Gastrocnemius medialis (tissue), 4 donors: ENCODE measurements around the gene MYLK2.

Experiments
- CTCF ChIP-seq, 5 experiments: fragments of 450-650 bp in 3 of 5; fragments of 200-600 bp in 2 of 5; sonication (generic) in 2 of 5; IDR thresholded peaks in 4 of 5; conservative IDR thresholded peaks in 1 of 5; 1 replicate in 4 of 5; 2 replicates in 1 of 5; pipeline ENCODE4 v1.5.1; 2016 to 2019; ENCODE audit warnings: antibody characterized with exemption in 5 of 5, mild to moderate bottlenecking in 3 of 5, moderate library complexity in 3 of 5
- POLR2A ChIP-seq, 2 donors: fragments of 450-650 bp; IDR thresholded peaks; one replicate each; pipeline ENCODE4 v1.6.1; 2017; ENCODE audit warnings: antibody characterized with exemption in 2 of 2, mild to moderate bottlenecking in 2 of 2, moderate library complexity in 2 of 2

GRCh38 chr20:31801508-31801907 is 17.6 kb upstream of the MYLK2 start:
- TF ChIP-seq CTCF (IDR thresholded peaks at IDR 0.05 in 4 of 5, conservative IDR thresholded peaks at IDR 0.05 in 1 of 5), result no peak
- no peak for TF ChIP-seq POLR2A (IDR thresholded peaks at IDR 0.05)
